Erythroblast (primary cell): Measurements from ENCODE around the gene TSPAN13.

ENCODE experiments used
- GATA1 ChIP-seq: IDR thresholded peaks from 2 replicates; pipeline ENCODE4 v1.6.1; 2011; ENCODE audit warnings: low read depth, mild to moderate bottlenecking, control low read depth, low read length, moderate library complexity
- POLR2A ChIP-seq: IDR thresholded peaks from 2 replicates; pipeline ENCODE4 v1.6.1; 2011; ENCODE audit warnings: mild to moderate bottlenecking, low read length

- peak; percentile 3 for TF ChIP-seq POLR2A
- no peak for TF ChIP-seq GATA1
These were observed 12.6 kb upstream of the TSPAN13 start for GRCh38 chr7:16740996-16741395.
